ENCODE measurements around the gene TLR2.

Gene TLR2

GRCh38 chr4:153684182-153684970, at the start of gene TLR2:
Gene TLR2 (plus strand): TSS chr4:153684280. CDS start chr4:153702908, 18,628 bp downstream.
- DNase-seq (ENCODE audit: low read depth in 2 of 2): peak; percentile 41 to 51

- DNase-seq (ENCODE audit: low read depth in 2 of 2): no peak
Measured at GRCh38 chr4:153634738-153635353, 49.2 kb upstream of the TLR2 start.

- DNase-seq (ENCODE audit: low read depth in 2 of 2): no peak
Measured at GRCh38 chr4:153635846-153636245, 48.2 kb upstream of the TLR2 start.

DNA sequence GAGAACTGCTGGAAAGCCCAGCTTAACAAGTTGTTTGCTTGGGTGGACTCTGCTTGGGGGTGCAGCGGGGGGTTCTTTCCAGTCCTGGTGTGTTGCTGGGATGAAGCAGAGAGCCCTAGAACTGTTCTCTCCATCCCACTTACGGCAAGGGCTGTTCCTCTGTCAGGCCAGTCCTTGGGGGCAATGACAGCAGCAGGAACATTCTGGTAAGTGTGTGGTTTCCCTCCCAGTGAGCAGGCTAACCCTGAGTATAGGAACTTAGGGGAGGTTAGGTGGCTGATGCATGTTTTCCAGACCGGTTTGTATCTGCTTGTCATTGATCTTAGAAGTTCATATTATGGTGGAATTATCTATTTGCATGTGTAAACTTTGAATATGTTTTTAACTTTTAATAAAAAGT, 46.9 kb upstream of the TLR2 start:
- DNase-seq (ENCODE audit: low read depth in 2 of 2): no peak

DNA sequence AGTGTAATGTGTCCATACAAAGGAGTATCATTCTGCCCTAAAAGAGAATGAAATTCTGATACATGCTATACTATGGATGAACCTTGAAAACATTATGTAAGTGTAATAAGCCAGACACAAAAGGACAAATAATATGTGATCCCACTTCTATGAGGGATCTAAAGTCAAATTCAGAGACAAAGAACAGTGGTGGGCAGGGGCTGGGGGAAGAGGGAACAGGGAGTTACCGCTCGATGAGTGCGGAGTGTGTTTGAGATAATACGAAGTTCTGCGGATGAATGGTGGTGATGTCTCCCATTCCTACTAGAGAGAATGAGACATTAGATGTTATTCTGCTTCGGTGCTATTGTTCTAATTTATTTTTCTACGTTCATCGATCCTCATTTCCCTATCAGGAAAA, 46.1 kb upstream of the TLR2 start:
- no peak for DNase-seq (ENCODE audit: low read depth in 2 of 2)

DNA sequence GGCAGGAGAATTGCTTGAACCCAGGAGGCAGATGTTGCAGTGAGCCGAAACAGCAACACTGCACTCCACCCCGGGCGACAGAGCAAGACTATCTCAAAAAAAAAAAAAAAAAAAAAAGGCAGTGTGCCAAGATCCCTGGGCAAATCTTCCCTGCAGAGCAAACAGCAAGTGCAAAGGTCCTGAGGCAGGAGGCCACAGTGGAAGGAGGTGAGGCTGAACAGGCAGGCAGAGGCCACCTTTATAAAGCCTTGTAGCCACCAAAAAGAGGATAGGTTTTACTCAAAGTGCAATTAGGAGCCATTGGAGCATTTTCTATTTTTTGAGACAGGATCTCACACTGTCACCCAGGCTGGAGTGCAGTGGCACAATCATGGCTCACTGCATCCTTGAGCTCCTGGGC, 45.1 kb upstream of the TLR2 start:
- DNase-seq (ENCODE audit: low read depth in 2 of 2): no peak

GRCh38 chr4:153639833-153640802, 44.0 kb upstream of the TLR2 start:
- DNase-seq (ENCODE audit: low read depth in 2 of 2): no peak

GRCh38 chr4:153641532-153641931, 42.5 kb upstream of the TLR2 start:
- DNase-seq (ENCODE audit: low read depth in 2 of 2): no peak

DNA sequence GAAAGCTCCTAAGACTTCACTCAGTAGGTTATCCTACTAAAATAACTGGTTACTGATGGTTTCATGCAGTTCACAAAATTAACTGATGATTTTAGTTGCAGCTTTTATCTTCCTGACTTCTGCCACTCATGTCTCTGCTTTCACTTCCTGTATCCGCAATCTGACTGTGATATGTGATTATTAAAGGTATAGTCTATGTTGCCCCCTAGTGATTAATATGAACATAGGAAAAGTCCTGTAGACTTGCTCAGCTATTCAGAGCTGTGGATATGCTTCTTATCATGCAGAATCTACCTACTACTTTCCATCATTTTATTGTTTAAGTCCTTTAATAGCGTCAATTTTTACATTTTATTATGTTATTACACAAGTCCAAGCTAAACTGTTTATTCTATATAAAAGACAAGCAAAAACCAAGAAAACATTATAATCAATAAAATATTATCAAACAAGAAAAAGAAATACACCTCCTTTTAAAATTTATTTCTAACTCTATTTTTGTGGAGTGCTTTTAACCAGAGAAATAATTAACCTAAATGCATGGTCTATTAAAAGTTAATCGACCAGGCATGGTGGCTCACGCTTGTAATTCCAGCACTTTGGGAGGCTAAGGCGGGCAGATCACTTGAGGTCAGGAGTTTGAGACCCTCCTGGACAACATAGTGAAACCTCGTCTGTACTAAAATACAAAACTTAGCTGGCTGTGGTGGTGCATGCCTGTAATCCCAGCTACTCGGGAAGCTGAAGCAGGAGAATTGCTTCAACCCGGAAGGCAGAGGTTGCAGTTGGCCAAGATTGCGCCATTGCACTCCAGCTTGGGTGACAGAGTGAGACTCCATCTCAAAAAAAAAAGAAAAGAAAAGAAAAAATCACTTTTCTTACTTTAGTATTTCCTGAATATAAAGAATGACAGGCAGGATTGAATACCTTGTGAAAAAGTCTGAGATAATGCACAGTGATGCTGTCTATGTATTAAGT, 40.4 kb upstream of the TLR2 start:
- no peak for DNase-seq (ENCODE audit: low read depth in 2 of 2)

DNA sequence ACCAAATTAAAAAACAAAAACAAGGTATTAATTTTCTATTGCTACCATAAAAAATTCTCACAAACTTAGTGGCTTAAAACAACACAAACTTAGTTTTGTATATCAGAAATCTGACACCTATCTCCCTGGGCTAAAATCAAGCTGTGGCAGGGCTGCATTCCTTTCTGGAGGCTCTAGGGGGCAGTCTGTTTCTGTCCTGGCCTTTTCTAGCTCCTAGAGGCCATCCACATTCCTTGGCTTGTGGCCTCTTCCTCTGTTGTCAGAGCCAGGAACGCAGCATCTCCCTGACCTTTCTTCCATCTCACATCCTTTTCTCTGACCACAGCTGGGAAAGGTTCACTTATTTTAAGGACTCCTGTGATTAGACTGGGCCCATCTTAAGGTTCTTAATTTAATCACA, 38.9 kb upstream of the TLR2 start:
- DNase-seq (ENCODE audit: low read depth in 2 of 2): no peak

DNA sequence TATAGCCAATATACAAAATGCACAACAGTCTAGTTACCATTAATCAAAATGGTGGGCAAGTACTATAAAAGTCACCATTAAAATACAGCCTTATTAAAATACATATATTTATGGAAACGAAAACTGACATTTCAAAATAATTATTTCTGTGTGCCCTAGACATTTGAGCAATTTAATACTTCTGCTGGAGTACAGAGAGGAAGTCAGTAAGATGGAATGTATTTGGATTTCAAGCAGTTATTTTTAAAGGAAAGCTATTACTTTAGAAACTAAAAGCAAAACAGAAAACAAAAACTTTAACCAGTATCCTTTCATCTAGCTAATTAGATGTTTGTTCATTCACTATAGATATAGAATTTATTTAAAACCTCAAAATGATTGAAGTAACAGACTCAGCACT, 37.8 kb upstream of the TLR2 start:
- DNase-seq (ENCODE audit: low read depth in 2 of 2): no peak

DNA sequence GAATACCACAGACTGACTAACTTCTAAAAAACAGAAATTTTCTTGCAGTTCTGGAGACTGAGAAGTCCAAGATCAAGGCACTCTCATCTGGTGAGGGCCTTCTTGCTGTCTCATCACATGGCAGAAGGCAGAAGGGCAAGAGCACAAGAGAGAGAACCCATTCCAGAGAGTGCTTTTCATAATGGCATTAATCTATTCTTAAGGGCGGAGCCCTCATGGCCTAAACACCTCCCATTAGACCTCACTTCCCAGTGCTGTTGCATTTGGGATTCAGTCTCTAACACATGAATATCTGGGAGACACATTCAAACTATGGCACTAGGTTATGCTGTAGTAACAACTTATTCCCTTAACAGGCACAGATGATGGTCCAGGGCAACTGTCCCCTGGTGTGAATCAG, 37.1 kb upstream of the TLR2 start:
- no peak for DNase-seq (ENCODE audit: low read depth in 2 of 2)

- DNase-seq (ENCODE audit: low read depth in 2 of 2): no peak
Measured at GRCh38 chr4:153647975-153648374, 36.1 kb upstream of the TLR2 start.

DNA sequence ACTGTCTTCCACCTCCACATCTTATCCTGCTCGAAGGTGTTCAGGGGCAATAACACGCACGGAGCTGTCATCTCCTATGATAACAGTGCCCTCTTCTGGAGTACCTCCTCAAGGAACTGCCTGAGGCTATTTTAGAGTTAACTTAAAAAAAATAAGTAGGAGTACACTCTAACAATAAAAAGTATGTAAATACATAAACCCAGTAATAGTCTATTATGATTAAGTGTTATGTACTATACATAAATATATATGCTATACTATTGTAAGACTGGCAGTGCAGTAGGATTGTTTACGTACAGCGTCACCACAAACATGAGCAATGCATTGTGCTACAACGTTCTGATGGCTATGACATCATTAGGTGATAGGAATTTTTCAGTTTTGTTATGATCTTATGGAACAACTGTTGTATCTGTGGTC, 34.5 kb upstream of the TLR2 start:
- no peak for DNase-seq (ENCODE audit: low read depth in 2 of 2)

DNA sequence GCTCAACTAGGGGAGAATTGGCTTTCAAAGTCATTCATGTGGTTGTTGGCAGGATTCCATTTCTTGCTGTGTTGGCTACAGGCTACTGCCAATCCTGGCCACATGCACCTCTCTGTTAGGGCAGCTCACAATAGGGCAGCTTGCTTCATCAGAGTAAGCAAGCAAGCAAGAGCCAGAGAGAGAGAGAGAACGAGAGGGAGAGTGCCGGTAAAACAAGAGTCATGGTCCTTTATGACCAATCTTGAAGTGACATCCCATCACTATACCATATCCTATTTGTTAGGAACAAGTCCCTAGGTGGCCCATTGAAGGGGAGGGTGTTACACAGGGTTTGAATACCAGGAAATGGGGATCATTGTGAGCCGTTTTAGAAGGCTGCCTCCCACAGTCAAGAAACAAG, 33.0 kb upstream of the TLR2 start:
- no peak for DNase-seq (ENCODE audit: low read depth in 2 of 2)

DNA sequence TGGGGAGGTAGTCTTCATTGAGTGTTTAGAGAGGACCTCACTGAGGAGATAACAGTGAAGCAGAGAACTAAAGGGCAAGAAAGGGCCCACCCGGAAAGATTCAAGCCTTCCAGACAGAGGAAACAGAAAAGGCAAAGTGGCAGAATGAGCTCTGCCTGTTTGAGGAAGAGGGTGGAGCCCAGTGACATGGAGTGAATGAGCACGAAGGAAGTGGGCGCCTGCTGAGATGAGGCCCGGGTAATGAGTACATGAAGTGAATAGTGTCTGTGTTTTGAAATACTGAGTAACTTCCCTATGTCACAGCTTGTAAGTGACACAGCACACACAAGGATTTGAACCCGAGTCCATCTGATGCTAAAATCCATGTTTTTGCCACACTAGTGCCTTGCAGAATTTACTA, 32.5 kb upstream of the TLR2 start:
- peak; percentile 23 to 29 for DNase-seq (ENCODE audit: low read depth in 2 of 2)

DNA sequence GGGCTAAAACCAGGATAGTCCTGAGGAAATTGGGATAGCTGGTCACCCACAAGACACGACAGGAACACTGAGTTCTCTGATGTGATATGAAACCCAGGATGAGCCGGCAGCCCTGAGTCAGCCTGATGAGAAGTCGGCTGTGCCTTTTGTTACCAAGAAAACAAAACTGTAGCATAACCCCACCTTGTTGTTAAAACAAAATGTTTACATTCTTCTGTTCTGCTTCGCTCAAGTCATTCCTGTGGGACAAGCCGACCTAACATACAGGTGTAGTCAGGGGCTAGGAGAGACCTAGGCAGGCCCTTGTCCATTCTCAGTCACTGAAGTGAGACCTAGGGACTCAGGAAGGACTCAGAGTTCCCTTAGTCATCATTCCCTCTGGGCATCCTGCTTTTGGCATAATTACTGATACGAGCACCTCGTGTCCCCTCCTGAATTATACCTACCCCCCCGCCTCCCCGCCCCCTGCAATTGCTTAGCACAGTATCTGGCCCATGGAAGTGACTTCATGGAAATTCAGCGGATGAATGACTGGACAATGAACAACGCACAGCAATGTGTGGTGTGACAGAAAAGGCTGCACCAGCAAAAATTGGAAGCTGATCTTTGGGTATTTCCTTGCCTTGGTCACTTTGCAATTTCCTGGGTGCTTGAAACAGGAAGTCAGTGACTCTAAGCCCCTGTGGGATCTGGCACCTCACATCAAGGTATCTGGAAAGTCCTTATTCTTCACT, 31.9 kb upstream of the TLR2 start:
- DNase-seq (ENCODE audit: low read depth in 2 of 2): no peak

- no peak for DNase-seq (ENCODE audit: low read depth in 2 of 2)
Measured at GRCh38 chr4:153655002-153655541, 29.0 kb upstream of the TLR2 start.

GRCh38 chr4:153655928-153656327, 28.2 kb upstream of the TLR2 start:
- DNase-seq (ENCODE audit: low read depth in 2 of 2): no peak

- no peak for DNase-seq (ENCODE audit: low read depth in 2 of 2)
Measured at GRCh38 chr4:153661215-153661822, 22.8 kb upstream of the TLR2 start.

Measured in activated CD4-positive, alpha-beta T cell treated with anti-CD3 and anti-CD28 coated beads for 24 hours (primary cell).